PFSK-1 (cell line): ENCODE results near the gene LYRM9. TPM values are rescaled to one million over a fixed set of nuclear protein-coding genes. Genes with fewer than 3 reads are reported as not detected.
A peak's percentile ranks its signal among the peaks of the same experiment; 100 is the strongest.

Experiments
- FOXP2 ChIP-seq: optimal IDR thresholded peaks from 2 replicates; pipeline ENCODE3; 2011; ENCODE audit warnings: borderline replicate concordance, control low read depth, inconsistent platforms; ENCODE audit not compliant: insufficient read depth; ENCODE audit errors: extremely low read length, extremely low read depth
- POLR2AphosphoS5 ChIP-seq: IDR thresholded peaks from 2 replicates; pipeline ENCODE4 v1.6.1; 2012; ENCODE audit warnings: low read depth, mild to moderate bottlenecking, control low read depth, low read length, moderate library complexity
- SIN3A ChIP-seq: IDR thresholded peaks from 2 replicates; pipeline ENCODE4 v1.6.1; 2012; ENCODE audit warnings: mild to moderate bottlenecking, low read length, moderate library complexity, borderline replicate concordance; ENCODE audit not compliant: insufficient read depth
- TAF1 ChIP-seq: IDR thresholded peaks from 2 replicates; pipeline ENCODE4 v1.6.1; 2012; ENCODE audit warnings: low read length, control low read depth, borderline replicate concordance; ENCODE audit not compliant: insufficient read depth
- polyA plus RNA-seq: library from polyadenylated mRNA; unstranded; fragments of >200 nt; gene quantifications from one replicate; pipeline ENCODE4 v1.2.1, GENCODE V29; 2012; ENCODE audit warnings: low read depth, missing spikeins; ENCODE audit not compliant: insufficient read length
- TF ChIP-seq, protein P1 (sequence below), 2 experiments: IDR thresholded peaks; 2 replicates each; pipeline versions ENCODE4 v1.6.1 to v1.8.0; 2011 to 2012; ENCODE audit warnings: low read depth in 2 of 2, low read length in 2 of 2, control low read depth in 1 of 2, inconsistent platforms in 1 of 2, mild to moderate bottlenecking in 1 of 2, moderate library complexity in 1 of 2; ENCODE audit not compliant: insufficient read depth in 1 of 2

The LYRM9 gene
- polyA plus RNA-seq, result 1.5 TPM

DNA sequence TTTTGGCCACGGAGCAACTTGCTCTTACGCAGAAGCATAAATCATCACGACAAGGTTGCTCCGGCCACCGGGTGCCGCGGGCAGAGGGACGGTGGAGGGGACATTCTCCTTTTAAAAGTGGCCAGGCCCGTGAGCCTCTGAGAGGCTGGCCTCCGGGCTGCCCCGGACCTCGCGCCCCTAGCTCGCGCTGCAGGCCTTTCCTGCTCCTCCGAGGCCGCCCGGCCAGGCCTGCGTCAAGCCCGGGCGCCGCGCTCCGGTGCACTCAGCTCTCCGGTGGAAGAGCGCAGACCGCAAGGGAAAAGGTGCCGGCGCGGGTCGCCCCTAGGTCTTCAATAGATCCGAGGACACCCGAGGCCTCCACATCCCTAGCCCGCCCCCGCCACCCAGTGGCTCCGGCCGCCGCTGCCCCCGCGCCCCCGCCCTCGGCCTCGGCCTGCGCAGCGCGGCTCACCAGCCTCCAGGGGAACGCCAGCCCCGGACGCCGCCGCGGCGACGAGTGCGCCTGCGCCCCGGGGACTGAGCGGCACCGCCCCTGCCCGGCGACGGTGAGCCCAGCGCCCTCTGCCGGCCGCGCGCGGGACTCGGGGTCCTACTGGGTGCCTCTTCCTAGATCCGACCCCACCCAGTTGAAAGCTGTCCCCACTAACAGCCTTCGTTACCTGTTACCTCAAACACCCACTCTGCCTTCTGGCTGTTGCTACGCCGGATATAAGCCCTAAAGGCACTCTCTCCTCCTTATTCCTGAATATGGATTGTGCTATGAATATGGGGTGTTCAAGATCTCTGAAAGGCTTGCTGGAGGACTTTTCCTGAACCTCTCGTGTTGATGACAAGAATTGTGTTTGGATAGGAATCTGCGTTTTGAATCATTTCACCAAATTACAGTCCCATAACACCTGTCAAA is at the start of gene LYRM9:
TSS of gene LYRM9 (minus strand) at position 500 of the 904 bp plus-strand sequence. CDS start 10,671 bp downstream, outside the sequence.
- TF ChIP-seq, protein P1, sequence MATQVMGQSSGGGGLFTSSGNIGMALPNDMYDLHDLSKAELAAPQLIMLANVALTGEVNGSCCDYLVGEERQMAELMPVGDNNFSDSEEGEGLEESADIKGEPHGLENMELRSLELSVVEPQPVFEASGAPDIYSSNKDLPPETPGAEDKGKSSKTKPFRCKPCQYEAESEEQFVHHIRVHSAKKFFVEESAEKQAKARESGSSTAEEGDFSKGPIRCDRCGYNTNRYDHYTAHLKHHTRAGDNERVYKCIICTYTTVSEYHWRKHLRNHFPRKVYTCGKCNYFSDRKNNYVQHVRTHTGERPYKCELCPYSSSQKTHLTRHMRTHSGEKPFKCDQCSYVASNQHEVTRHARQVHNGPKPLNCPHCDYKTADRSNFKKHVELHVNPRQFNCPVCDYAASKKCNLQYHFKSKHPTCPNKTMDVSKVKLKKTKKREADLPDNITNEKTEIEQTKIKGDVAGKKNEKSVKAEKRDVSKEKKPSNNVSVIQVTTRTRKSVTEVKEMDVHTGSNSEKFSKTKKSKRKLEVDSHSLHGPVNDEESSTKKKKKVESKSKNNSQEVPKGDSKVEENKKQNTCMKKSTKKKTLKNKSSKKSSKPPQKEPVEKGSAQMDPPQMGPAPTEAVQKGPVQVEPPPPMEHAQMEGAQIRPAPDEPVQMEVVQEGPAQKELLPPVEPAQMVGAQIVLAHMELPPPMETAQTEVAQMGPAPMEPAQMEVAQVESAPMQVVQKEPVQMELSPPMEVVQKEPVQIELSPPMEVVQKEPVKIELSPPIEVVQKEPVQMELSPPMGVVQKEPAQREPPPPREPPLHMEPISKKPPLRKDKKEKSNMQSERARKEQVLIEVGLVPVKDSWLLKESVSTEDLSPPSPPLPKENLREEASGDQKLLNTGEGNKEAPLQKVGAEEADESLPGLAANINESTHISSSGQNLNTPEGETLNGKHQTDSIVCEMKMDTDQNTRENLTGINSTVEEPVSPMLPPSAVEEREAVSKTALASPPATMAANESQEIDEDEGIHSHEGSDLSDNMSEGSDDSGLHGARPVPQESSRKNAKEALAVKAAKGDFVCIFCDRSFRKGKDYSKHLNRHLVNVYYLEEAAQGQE (IDR thresholded peaks at IDR 0.05; ENCODE audit: insufficient read depth in 1 of 2, low read depth in 2 of 2, low read length in 2 of 2), result 0 out of 4 replicates have a peak, but pooled peaks of 1 of the 2 experiments have one; percentile 36
- TF ChIP-seq POLR2AphosphoS5 (peak; percentile 51; the same call in 1 of the 2 replicates), SIN3A (no peak), FOXP2 (peak; percentile 55)

DNA sequence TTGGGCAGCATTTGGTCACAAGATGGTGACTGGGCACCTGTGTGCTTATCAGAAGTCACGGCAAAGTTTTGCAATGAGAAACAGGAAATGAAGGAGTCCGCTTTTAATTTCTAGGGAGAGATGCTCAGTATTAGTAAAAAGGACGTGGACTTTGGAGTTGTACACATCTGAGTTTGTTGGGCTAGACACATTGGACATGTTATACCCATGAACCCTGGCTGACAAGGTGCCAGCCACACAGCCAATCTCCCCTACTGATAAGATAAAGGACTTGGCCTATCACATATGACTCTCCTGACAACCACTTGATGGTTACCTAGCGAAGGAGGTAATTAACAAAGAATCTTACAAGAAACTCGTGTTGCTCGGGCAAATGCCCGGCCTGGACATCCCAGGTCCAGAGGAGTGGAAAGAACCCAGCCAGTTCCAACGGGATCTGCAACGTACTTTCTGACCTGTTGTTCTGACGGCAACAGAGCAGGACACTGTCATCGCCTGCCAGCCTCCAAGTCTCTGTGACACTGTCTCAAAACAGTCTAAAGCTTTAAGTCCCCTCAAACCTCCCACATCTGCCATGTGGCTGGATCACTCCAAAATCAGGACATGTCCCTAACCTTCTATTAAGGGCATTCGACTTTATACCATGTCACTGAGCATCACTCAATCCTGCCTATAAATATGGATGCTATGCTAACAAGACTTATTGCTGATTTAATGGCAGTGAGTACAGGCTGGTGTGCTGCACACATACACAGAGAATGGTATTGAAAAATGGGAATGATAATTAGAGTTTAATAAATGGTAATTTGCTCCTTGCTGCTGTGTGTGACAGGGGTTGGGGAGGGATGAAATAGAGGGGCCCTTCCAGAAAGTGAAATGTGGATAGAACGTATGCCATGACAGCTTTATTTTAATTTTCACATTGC is 47.6 kb upstream of the LYRM9 start:
- TF ChIP-seq TAF1, result no peak
- TF ChIP-seq, protein P1 (IDR thresholded peaks at IDR 0.05; ENCODE audit: insufficient read depth in 1 of 2, low read depth in 2 of 2, low read length in 2 of 2), result no peak
- TF ChIP-seq SIN3A, result no peak
- no peak for TF ChIP-seq POLR2AphosphoS5
- TF ChIP-seq FOXP2, result no peak

DNA sequence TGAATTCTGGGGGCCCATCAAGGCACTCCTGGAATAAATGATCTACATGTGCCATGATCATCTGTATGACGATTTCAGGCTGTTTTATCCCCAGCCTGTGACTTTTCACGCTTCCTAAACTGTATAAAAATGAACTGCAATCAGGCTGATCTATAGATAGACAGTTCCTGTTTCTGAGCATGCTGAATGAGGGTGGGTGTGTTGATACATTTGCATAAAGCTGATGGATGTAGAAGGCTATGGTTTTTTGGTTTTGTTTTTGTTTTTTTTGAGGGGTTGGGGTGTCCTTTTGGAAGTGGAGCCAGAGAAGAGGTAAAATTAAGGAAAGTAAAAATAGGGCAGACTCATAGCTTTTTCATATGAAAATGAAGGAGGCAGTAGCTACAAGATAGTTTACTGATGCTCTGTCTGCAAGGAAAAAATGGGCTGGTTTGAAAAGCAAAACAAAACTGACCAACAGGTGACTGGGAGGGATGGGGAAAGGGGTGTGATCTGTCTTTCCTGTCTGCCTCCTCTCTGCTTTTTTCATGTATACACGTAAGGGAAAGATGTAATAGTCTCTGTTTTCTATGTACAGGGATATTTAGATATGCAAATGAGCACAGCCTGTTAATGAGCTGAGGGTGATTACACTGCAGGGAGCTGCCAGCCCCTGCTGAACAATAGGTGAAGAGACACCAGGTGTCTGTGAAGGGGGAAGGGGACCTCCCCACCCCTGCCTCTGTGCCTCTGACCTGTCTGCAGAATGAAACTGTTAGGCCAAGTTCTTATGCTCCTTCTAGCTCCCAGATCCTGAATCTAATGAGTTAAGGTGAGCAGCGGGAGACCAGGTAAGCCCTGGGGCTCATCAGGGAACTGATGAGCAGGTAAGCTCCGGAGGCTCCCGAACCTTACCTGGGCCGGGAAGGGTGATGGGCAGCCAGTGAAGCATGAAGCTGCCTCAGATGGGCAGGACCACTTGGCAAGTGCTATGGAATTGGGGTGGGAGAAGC is 46.6 kb upstream of the LYRM9 start:
- TF ChIP-seq SIN3A (no peak), TAF1 (no peak), FOXP2 (no peak), POLR2AphosphoS5 (no peak)
- TF ChIP-seq, protein P1 (IDR thresholded peaks at IDR 0.05; ENCODE audit: insufficient read depth in 1 of 2, low read depth in 2 of 2, low read length in 2 of 2), result no peak

DNA sequence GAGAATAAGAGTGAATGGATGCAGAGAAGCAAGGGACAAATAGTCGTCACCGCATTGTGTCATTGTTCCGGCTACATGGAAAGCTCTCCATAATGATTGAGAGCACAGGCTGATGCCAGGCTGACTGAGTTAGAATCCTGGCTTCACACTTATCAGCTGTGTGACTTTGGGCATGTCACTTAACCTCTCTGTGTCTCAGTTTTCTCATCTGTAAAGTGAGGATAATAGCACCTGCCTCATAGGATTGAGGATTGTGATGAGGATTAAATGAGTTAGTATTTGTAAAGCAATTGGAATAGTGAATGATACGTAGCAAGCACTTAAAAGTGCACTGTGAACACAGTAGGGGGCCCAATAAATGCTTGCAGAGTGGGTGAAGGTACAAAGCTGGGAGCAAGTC is 45.7 kb upstream of the LYRM9 start:
- TF ChIP-seq POLR2AphosphoS5, result no peak
- no peak for TF ChIP-seq SIN3A
- no peak for TF ChIP-seq FOXP2
- TF ChIP-seq, protein P1 (IDR thresholded peaks at IDR 0.05; ENCODE audit: insufficient read depth in 1 of 2, low read depth in 2 of 2, low read length in 2 of 2), result no peak
- TF ChIP-seq TAF1, result no peak
